ENCODE data around the gene REV3L.

GRCh38 chr6:111339294-111339693 lies 143.7 kb downstream of the REV3L start:
- no peak for TF ChIP-seq CTCF (IDR thresholded peaks at IDR 0.05; ENCODE audit: insufficient read depth, low read length, poor library complexity, severe bottlenecking)
- TF ChIP-seq EZH2phosphoT487 (conservative IDR thresholded peaks at IDR 0.05; ENCODE audit: low read length) = no peak

Data from SU-DHL-6 (cell line).